Measurements from ENCODE around the gene PCED1B. TPM values are rescaled to one million over a fixed set of nuclear protein-coding genes. Genes with fewer than 3 reads are reported as not detected.

PCED1B gene
- total RNA-seq, 1 donor from 2014 or later = 3.1 TPM

DNA sequence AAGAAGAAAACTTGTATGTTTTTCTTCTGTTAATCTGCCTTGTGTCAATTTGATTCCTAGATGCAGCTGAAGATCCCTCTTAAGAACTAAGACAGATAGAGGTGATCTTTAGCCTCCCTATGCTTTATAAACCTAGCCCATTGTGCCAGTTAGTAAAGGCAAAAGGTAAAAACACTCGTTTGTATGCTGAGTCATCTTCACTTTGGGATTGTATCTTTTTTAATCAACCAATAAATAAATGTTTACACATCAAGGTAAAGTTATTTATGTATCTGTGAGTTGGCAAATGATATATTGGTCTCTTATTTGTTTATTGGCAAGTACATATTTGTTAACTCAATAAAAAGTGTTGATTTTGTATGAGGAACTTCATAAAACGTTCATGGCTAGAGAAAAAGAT lies 166.2 kb downstream of the PCED1B start:
- no peak for DNase-seq (ENCODE audit: low spot score)
- Mint-ChIP-seq H3K27me3 (ENCODE audit: insufficient read depth, low read depth) (no peaks in the 10 kb centered on the region), H3K27ac (no peak overlapping the region), H3K36me3 (no peaks in the 10 kb centered on the region), H3K9me3 (peaks cover 2% of the 10 kb centered on the region), H3K4me1 (no peaks in the 10 kb centered on the region), H3K4me3 (no peak overlapping the region)
- Histone ChIP-seq H3K27me3 (no peaks in the 10 kb centered on the region), H3K4me2 (no peak overlapping the region), H3K4me3 (no peak overlapping the region), H3K36me3 (no peaks in the 10 kb centered on the region), H3K4me1 (no peaks in the 10 kb centered on the region), H3F3A (ENCODE audit: low read depth) (no peaks in the 10 kb centered on the region), H3K9me3 (ENCODE audit: low read depth) (no peaks in the 10 kb centered on the region), H3K9ac (no peak overlapping the region), H2AFZ (replicated peaks) (no peak overlapping the region), H3K27ac (no peak overlapping the region), H3K79me2 (ENCODE audit: low read depth) (no peaks in the 10 kb centered on the region), H4K20me1 (ENCODE audit: low read depth) (no peaks in the 10 kb centered on the region)
- no peak for TF ChIP-seq EZH2 (IDR thresholded peaks at IDR 0.05)
- TF ChIP-seq EZH2phosphoT487 (IDR thresholded peaks at IDR 0.05) = no peak
- TF ChIP-seq, protein P1, sequence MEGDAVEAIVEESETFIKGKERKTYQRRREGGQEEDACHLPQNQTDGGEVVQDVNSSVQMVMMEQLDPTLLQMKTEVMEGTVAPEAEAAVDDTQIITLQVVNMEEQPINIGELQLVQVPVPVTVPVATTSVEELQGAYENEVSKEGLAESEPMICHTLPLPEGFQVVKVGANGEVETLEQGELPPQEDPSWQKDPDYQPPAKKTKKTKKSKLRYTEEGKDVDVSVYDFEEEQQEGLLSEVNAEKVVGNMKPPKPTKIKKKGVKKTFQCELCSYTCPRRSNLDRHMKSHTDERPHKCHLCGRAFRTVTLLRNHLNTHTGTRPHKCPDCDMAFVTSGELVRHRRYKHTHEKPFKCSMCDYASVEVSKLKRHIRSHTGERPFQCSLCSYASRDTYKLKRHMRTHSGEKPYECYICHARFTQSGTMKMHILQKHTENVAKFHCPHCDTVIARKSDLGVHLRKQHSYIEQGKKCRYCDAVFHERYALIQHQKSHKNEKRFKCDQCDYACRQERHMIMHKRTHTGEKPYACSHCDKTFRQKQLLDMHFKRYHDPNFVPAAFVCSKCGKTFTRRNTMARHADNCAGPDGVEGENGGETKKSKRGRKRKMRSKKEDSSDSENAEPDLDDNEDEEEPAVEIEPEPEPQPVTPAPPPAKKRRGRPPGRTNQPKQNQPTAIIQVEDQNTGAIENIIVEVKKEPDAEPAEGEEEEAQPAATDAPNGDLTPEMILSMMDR (IDR thresholded peaks at IDR 0.05) = no peak

DNA sequence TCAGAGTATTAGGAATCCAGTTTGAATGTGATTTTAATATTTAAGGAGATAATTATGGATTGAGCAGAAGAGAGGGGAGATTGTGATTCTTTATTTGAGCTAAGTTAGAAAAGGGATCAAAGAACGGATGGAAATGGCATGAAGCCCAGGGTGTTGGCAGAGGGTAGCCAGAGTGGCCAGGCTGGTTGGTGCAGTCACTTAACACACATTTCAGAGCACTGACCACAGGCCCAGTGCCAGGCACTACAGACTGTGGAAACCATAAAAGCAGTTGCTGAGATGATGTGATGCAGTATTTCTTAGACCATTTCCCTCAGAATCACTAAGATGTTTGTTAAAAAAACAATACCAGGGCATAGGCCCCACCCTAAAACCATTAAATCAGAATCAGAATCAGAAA lies 168.0 kb downstream of the PCED1B start:
- Histone ChIP-seq H3K4me1 (no peaks in the 10 kb centered on the region), H3K4me3 (no peak overlapping the region), H3K9ac (no peak overlapping the region), H4K20me1 (ENCODE audit: low read depth) (no peaks in the 10 kb centered on the region), H2AFZ (replicated peaks) (no peak overlapping the region), H3K27ac (no peak overlapping the region), H3K4me2 (no peak overlapping the region), H3K9me3 (ENCODE audit: low read depth) (peaks cover 4% of the 10 kb centered on the region), H3F3A (ENCODE audit: low read depth) (no peaks in the 10 kb centered on the region), H3K27me3 (no peaks in the 10 kb centered on the region), H3K79me2 (ENCODE audit: low read depth) (no peaks in the 10 kb centered on the region), H3K36me3 (no peaks in the 10 kb centered on the region)
- Mint-ChIP-seq H3K27ac (no peak overlapping the region), H3K27me3 (ENCODE audit: insufficient read depth, low read depth) (no peaks in the 10 kb centered on the region), H3K9me3 (peaks cover 16% of the 10 kb centered on the region), H3K4me3 (no peak overlapping the region), H3K4me1 (no peaks in the 10 kb centered on the region), H3K36me3 (no peaks in the 10 kb centered on the region)
- no peak for TF ChIP-seq EZH2 (IDR thresholded peaks at IDR 0.05)
- DNase-seq (ENCODE audit: low spot score) = no peak

DNA sequence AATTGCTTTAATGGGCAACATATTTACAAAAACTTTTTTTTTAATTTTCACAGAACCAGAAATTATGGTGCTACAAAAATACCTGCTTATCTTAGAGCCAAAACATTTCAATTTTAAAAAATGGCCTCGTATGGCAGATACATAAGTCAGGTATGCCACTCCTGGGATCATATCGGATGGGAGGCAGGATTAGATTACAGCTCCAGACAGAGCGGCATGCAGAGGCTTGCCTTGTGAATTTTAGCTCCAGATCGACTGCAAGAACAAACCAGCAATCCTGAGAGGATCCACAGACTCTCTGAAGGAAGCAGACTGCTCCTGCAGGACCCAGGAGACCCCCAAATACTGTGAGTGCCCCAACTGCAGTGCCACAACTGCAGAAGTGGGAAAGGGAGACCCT lies 169.7 kb downstream of the PCED1B start:
- Histone ChIP-seq H3K4me3 (no peak overlapping the region), H2AFZ (replicated peaks) (peak overlapping the region; percentile 69), H3K79me2 (ENCODE audit: low read depth) (no peaks in the 10 kb centered on the region), H3K9me3 (ENCODE audit: low read depth) (peaks cover 4% of the 10 kb centered on the region), H3K4me2 (no peak overlapping the region), H3K27ac (no peak overlapping the region), H3K36me3 (no peaks in the 10 kb centered on the region), H3K4me1 (no peaks in the 10 kb centered on the region), H3K27me3 (no peaks in the 10 kb centered on the region), H3K9ac (no peak overlapping the region), H3F3A (ENCODE audit: low read depth) (no peaks in the 10 kb centered on the region), H4K20me1 (ENCODE audit: low read depth) (no peaks in the 10 kb centered on the region)
- TF ChIP-seq EZH2phosphoT487 (IDR thresholded peaks at IDR 0.05) (no peak), EZH2 (IDR thresholded peaks at IDR 0.05) (no peak)
- TF ChIP-seq, protein P1 (IDR thresholded peaks at IDR 0.05) = no peak
- no peaks in the 10 kb centered on the region for H3K27me3 Mint-ChIP-seq (ENCODE audit: insufficient read depth, low read depth)
- no peak overlapping the region for H3K4me3 Mint-ChIP-seq
- H3K4me1 Mint-ChIP-seq = no peaks in the 10 kb centered on the region
- H3K27ac Mint-ChIP-seq = no peak overlapping the region
- DNase-seq (ENCODE audit: low spot score) = no peak
- H3K36me3 Mint-ChIP-seq = no peaks in the 10 kb centered on the region
- peaks cover 21% of the 10 kb centered on the region for H3K9me3 Mint-ChIP-seq

DNA sequence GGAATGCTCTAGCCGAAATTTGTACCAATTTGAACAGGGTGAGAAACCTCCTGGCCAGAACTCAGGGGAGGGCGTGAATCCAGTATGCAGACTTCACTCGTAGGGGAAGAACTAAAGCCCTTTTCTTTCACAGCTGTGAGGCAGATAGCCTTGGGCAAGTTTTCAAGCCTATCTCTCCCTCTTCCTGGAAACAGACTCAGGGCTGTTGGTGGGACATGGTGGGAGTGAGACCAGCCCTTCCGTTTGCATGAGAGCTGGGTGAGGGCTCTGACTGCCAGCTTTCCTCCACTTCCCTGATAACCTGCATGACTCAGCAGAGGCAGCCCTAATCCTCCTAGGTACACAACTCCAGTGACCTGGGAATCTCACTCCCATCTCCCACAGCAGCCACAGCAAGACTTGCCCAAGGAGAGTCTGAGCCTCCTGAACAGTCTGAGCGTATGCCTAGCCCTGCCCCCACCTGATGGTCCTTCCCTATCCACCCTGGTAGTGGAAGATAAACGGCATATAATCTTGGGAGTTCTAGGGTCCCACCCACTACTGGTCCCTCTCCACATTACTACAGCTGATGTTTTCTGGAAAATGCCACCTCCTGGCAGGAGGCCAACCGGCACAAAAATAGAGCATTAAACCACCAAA lies 170.4 kb downstream of the PCED1B start:
- H3K4me3 Mint-ChIP-seq = no peak overlapping the region
- Histone ChIP-seq H3K4me2 (no peak overlapping the region), H3K79me2 (ENCODE audit: low read depth) (no peaks in the 10 kb centered on the region), H3K27ac (no peak overlapping the region), H3K27me3 (no peaks in the 10 kb centered on the region), H3K4me3 (no peak overlapping the region), H2AFZ (replicated peaks) (peak overlapping the region; percentile 69), H4K20me1 (ENCODE audit: low read depth) (no peaks in the 10 kb centered on the region), H3K9me3 (ENCODE audit: low read depth) (peaks cover 4% of the 10 kb centered on the region), H3F3A (ENCODE audit: low read depth) (no peaks in the 10 kb centered on the region), H3K36me3 (no peaks in the 10 kb centered on the region), H3K4me1 (no peaks in the 10 kb centered on the region), H3K9ac (no peak overlapping the region)
- TF ChIP-seq EZH2phosphoT487 (IDR thresholded peaks at IDR 0.05) (no peak), EZH2 (IDR thresholded peaks at IDR 0.05) (no peak)
- TF ChIP-seq, protein P1 (IDR thresholded peaks at IDR 0.05) = no peak
- H3K9me3 Mint-ChIP-seq = peaks cover 21% of the 10 kb centered on the region
- no peaks in the 10 kb centered on the region for H3K27me3 Mint-ChIP-seq (ENCODE audit: insufficient read depth, low read depth)
- peak overlapping the region; percentile 34 for H3K27ac Mint-ChIP-seq
- no peaks in the 10 kb centered on the region for H3K4me1 Mint-ChIP-seq
- no peaks in the 10 kb centered on the region for H3K36me3 Mint-ChIP-seq
- DNase-seq (ENCODE audit: low spot score) = no peak

Data from neural progenitor cell (in vitro differentiated cells).